HepG2 (cell line): ENCODE data around the gene SPX. TPM values are rescaled to one million over a fixed set of nuclear protein-coding genes. Genes with fewer than 3 reads are reported as not detected.

Source experiments
- FOXK1 ChIP-seq: sonication (generic); formaldehyde crosslinking; IDR thresholded peaks from 2 replicates; pipeline ENCODE4 v1.4.0; 2020; ENCODE audit warnings: low read depth, missing genetic modification reagents, borderline replicate concordance
- POGZ ChIP-seq: sonication (generic); formaldehyde crosslinking; IDR thresholded peaks from 2 replicates; pipeline ENCODE4 v1.4.0; 2020; ENCODE audit warnings: mild to moderate bottlenecking, missing genetic modification reagents
- ZNF3 ChIP-seq: IDR thresholded peaks from 2 replicates; pipeline ENCODE4 v1.7.0; 2017; ENCODE audit warnings: inconsistent platforms
- ZNF546 ChIP-seq: sonication (generic); formaldehyde crosslinking; conservative IDR thresholded peaks from 2 replicates; pipeline ENCODE4 v1.8.1; 2023; ENCODE audit warnings: mild to moderate bottlenecking, missing genetic modification reagents
- polyA plus RNA-seq, 8 experiments: library from polyadenylated mRNA; depleted of rRNA in 3 of 8; stranded (reverse) in 7 of 8; unstranded in 1 of 8; fragments of >200 nt; fragmentation: Illumina TruSeq in 4 of 8; extraction: Trizol in 4 of 8; gene quantifications; 2 replicates each; pipeline versions ENCODE4 v1.2.1 to v1.2.3, GENCODE V29; 2011 to 2016; ENCODE audit warnings: low read depth in 4 of 8, missing spikeins in 1 of 8, mixed read lengths in 1 of 8; ENCODE audit not compliant: insufficient read depth in 1 of 8
- total RNA-seq, 5 experiments: library from RNA; depleted of rRNA; stranded (reverse); fragments of >200 nt; fragmentation: Illumina TruSeq; extraction: Trizol; gene quantifications; 2 replicates each; pipeline ENCODE4 v1.2.3, GENCODE V29; 2016; ENCODE audit warnings: low read depth in 1 of 5
- TF ChIP-seq, protein P1 (sequence below): sonication (generic); formaldehyde crosslinking; conservative IDR thresholded peaks from 2 replicates; pipeline ENCODE4 v1.8.0; 2022; ENCODE audit warnings: mild to moderate bottlenecking, moderate library complexity, missing genetic modification reagents
- TF ChIP-seq, protein P2 (sequence below): sonication (generic); formaldehyde crosslinking; IDR thresholded peaks from 2 replicates; pipeline ENCODE4 v1.5.0; 2020; ENCODE audit warnings: mild to moderate bottlenecking, missing genetic modification reagents, borderline replicate concordance

The SPX gene
- total and polyA plus RNA-seq, 2 of the 13 experiments (the other 11 are each of a cell fraction or from before 2014, with no cell fraction given), result 0.07 to 0.16 TPM

DNA sequence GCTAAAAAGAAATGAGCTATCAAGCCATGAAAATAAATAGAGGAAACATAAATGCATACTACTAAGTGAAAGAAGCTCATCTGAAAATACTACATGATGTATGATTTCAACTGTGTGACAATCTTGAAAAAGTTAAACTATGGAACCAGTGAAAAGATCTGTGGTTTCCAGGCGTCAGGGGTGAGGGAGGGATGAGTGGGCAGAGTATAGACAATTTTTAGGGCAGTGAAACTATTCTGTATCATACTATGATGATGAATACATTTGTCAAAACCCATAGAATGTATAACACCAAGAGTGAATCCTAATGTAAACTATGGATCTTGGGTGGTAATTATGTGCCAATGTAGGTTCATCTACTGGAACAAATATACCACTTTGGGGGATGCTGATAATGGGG is 21.3 kb downstream of the SPX start (continued):
- TF ChIP-seq POGZ (CRISPR knock-in tag) (no peak), FOXK1 (CRISPR knock-in tag) (no peak), ZNF3 (CRISPR knock-in tag) (no peak), ZNF546 (CRISPR knock-in tag) (no peak)
- TF ChIP-seq, protein P1, sequence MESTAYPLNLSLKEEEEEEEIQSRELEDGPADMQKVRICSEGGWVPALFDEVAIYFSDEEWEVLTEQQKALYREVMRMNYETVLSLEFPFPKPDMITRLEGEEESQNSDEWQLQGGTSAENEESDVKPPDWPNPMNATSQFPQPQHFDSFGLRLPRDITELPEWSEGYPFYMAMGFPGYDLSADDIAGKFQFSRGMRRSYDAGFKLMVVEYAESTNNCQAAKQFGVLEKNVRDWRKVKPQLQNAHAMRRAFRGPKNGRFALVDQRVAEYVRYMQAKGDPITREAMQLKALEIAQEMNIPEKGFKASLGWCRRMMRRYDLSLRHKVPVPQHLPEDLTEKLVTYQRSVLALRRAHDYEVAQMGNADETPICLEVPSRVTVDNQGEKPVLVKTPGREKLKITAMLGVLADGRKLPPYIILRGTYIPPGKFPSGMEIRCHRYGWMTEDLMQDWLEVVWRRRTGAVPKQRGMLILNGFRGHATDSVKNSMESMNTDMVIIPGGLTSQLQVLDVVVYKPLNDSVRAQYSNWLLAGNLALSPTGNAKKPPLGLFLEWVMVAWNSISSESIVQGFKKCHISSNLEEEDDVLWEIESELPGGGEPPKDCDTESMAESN (CRISPR knock-in tag), result no peak
- TF ChIP-seq, protein P2, sequence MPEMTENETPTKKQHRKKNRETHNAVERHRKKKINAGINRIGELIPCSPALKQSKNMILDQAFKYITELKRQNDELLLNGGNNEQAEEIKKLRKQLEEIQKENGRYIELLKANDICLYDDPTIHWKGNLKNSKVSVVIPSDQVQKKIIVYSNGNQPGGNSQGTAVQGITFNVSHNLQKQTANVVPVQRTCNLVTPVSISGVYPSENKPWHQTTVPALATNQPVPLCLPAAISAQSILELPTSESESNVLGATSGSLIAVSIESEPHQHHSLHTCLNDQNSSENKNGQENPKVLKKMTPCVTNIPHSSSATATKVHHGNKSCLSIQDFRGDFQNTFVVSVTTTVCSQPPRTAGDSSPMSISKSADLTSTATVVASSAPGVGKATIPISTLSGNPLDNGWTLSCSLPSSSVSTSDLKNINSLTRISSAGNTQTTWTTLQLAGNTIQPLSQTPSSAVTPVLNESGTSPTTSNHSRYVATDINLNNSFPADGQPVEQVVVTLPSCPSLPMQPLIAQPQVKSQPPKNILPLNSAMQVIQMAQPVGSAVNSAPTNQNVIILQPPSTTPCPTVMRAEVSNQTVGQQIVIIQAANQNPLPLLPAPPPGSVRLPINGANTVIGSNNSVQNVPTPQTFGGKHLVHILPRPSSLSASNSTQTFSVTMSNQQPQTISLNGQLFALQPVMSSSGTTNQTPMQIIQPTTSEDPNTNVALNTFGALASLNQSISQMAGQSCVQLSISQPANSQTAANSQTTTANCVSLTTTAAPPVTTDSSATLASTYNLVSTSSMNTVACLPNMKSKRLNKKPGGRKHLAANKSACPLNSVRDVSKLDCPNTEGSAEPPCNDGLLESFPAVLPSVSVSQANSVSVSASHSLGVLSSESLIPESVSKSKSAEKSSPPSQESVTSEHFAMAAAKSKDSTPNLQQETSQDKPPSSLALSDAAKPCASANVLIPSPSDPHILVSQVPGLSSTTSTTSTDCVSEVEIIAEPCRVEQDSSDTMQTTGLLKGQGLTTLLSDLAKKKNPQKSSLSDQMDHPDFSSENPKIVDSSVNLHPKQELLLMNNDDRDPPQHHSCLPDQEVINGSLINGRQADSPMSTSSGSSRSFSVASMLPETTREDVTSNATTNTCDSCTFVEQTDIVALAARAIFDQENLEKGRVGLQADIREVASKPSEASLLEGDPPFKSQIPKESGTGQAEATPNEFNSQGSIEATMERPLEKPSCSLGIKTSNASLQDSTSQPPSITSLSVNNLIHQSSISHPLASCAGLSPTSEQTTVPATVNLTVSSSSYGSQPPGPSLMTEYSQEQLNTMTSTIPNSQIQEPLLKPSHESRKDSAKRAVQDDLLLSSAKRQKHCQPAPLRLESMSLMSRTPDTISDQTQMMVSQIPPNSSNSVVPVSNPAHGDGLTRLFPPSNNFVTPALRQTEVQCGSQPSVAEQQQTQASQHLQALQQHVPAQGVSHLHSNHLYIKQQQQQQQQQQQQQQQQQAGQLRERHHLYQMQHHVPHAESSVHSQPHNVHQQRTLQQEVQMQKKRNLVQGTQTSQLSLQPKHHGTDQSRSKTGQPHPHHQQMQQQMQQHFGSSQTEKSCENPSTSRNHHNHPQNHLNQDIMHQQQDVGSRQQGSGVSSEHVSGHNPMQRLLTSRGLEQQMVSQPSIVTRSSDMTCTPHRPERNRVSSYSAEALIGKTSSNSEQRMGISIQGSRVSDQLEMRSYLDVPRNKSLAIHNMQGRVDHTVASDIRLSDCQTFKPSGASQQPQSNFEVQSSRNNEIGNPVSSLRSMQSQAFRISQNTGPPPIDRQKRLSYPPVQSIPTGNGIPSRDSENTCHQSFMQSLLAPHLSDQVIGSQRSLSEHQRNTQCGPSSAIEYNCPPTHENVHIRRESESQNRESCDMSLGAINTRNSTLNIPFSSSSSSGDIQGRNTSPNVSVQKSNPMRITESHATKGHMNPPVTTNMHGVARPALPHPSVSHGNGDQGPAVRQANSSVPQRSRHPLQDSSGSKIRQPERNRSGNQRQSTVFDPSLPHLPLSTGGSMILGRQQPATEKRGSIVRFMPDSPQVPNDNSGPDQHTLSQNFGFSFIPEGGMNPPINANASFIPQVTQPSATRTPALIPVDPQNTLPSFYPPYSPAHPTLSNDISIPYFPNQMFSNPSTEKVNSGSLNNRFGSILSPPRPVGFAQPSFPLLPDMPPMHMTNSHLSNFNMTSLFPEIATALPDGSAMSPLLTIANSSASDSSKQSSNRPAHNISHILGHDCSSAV (CRISPR knock-in tag), result no peak
- TF ChIP-seq, all 625 proteins: peak for 0
